Upper lobe of right lung (tissue), 1 donor: ENCODE data around the gene AIPL1. TPM values are rescaled to one million over a fixed set of nuclear protein-coding genes. Genes with fewer than 3 reads are reported as not detected.
"Not testable (repeated sequence)": the region's sequence is repeated elsewhere in the genome, so short reads cannot be mapped to it uniquely, and the experiment has no call there.

ENCODE experiments used
- ATAC-seq: fragments of 200-7000 bp; cut with Tn5 transposase; one replicate; pipeline ENCODE4 v1.9.1; 2020; ENCODE audit warnings: mild to moderate bottlenecking, moderate library complexity
- DNase-seq: peaks from one replicate; pipeline ENCODE4 v3.0.0-alpha.2; 2020
- H3K27ac ChIP-seq: fragments of 200-600 bp; one replicate; pipeline ENCODE4 v1.8.0; 2022
- H3K27me3 ChIP-seq: fragments of 200-600 bp; one replicate; pipeline ENCODE4 v1.8.0; 2022; ENCODE audit warnings: mild to moderate bottlenecking
- H3K36me3 ChIP-seq: fragments of 200-600 bp; one replicate; pipeline ENCODE4 v1.8.0; 2022
- H3K4me1 ChIP-seq: fragments of 200-600 bp; one replicate; pipeline ENCODE4 v1.8.0; 2022
- H3K4me3 ChIP-seq: fragments of 200-600 bp; one replicate; pipeline ENCODE4 v1.8.0; 2022; ENCODE audit warnings: mild to moderate bottlenecking
- H3K9me3 ChIP-seq: fragments of 200-600 bp; one replicate; pipeline ENCODE4 v1.8.0; 2022
- CTCF ChIP-seq: fragments of 200-600 bp; IDR thresholded peaks from one replicate; pipeline ENCODE4 v1.8.0; 2022; ENCODE audit warnings: antibody characterized with exemption
- intact Hi-C: fragments of 100-400 bp; cut with DNase I; formaldehyde crosslinking; loops from one replicate; pipeline ENCODE4 v1.11.0; 2022
- long read RNA-seq: library from polyadenylated mRNA; unstranded; transcript quantifications from one replicate; pipeline ENCODE4 v2.0.0, GENCODE V29; 2021
- total RNA-seq: library from RNA; stranded (reverse); fragmentation: NEBNext Ultra II Directional; extraction: Animal tissue kit (Norgen Biotek cat#: 25700); gene quantifications from one replicate; pipeline ENCODE4 v1.2.1, GENCODE V29; 2021
- donor health status: DM: no; HTN: yes; CAD: no; lungs with severe emphysema.

Gene AIPL1
- total RNA-seq, result not detected
- long read RNA-seq, result 0 reads

GRCh38 chr17:6435051-6435450 is at the start of gene AIPL1:
Gene AIPL1, minus strand, starts transcription at chr17:6435121. Its CDS starts 17 bp downstream, at chr17:6435104.
- ATAC-seq (no peak), DNase-seq (no peak)
- no peak for TF ChIP-seq CTCF
- no peaks in the 10 kb centered on the region for H3K36me3 ChIP-seq
- H3K27me3 ChIP-seq, result peaks cover 20% of the 10 kb centered on the region
- H3K4me1 ChIP-seq, result no peaks in the 10 kb centered on the region
- no peak within 1 kb of the TSS for H3K27ac ChIP-seq
- H3K9me3 ChIP-seq, result no peaks in the 10 kb centered on the region
- H3K4me3 ChIP-seq, result no peak within 1 kb of the TSS
- intact Hi-C loops, result no loop called here

- Histone ChIP-seq H3K36me3 (no peaks in the 10 kb centered on the region), H3K27me3 (no peaks in the 10 kb centered on the region), H3K4me3 (no peak overlapping the region), H3K4me1 (peaks cover 9% of the 10 kb centered on the region), H3K9me3 (no peaks in the 10 kb centered on the region), H3K27ac (no peak overlapping the region)
- intact Hi-C loops, result no loop called here
- ATAC-seq (no peak), DNase-seq (no peak)
- TF ChIP-seq CTCF, result no peak
These were observed 48.6 kb upstream of the AIPL1 start for GRCh38 chr17:6483507-6483906.

DNA sequence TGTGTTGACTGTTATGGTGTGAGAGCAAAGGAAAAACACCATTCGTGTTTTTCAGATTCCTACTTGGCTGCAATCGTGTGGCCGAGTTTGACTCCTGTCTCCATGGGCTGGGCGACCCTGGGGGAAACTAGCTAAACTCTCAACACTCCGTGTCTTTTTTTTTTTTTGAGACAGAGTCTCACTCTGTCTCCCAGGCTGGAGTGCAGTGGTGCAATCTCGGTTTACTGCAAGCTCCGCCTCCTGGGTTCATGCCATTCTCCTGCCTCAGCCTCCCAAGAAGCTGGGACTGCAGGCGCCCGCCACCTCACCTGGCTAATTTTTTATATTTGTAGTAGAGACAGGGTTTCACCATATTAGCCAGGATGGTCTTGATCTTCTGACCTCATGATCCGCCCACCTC is 47.9 kb upstream of the AIPL1 start:
- intact Hi-C loops, DNase-seq, H3K4me3 ChIP-seq, H3K27ac ChIP-seq, ATAC-seq, H3K27me3 ChIP-seq, H3K4me1 ChIP-seq, H3K36me3 ChIP-seq, H3K9me3 ChIP-seq: not testable (repeated sequence)

DNA sequence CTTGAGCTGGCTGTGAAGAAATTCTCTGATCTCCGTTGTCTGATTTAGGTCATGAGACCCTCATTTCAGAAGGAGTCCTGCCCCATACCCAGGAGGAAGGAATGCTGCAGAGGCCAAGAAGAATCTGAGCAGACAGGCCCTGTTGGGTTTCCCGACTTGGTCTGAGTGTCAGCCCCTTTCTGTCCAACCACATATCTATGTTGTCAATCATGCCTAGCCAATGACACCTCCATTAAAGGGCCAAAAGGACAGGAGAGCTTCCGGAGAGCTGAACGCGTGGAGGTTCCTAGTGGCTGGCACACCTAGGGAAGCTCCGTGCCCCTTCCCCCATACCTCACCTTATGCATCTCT is 47.2 kb upstream of the AIPL1 start:
- Histone ChIP-seq H3K4me1 (no peaks in the 10 kb centered on the region), H3K9me3 (no peaks in the 10 kb centered on the region), H3K27me3 (no peaks in the 10 kb centered on the region), H3K27ac (no peak overlapping the region), H3K36me3 (no peaks in the 10 kb centered on the region), H3K4me3 (no peak overlapping the region)
- DNase-seq (no peak), ATAC-seq (no peak)
- no peak for TF ChIP-seq CTCF
- intact Hi-C loops, result no loop called here

GRCh38 chr17:6480303-6480675 is 45.4 kb upstream of the AIPL1 start:
- H3K9me3 ChIP-seq, result no peaks in the 10 kb centered on the region
- intact Hi-C loops, result no loop called here

DNA sequence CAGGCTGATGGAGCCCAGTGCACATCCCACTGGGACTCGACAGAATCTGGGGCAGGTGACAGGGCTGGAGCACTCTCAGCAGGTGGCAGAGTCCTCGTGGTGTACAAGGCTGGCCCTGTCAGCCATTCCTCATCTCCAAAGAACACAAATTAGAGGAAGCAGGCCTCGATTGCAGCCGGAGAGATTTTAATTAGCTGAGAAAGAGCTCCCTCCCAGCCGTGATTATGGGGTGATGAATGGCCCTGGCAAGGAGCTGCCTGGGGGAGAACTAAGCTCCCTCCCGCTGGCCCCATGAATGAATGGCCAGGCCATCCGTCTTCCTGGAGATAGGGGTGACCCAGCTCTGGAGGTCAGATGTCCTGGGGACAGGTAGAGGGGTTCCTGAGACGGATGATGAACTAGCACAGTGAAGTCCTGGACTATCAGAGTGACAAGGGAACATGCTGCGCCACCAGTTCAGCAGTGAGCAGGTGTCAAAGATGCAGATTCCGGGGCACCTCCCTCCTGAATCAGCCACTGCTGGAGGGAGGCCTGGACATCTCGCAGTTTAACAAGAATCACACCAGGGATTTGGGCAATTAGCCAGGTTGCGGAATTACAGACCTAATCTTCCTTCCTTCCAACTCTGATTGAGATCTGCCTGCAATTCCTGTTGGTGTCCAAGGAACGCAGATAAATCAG is 44.8 kb upstream of the AIPL1 start:
- H3K9me3 ChIP-seq, result no peaks in the 10 kb centered on the region
- H3K4me1 ChIP-seq, result no peaks in the 10 kb centered on the region
- intact Hi-C loops, result no loop called here
- H3K27me3 ChIP-seq, result no peaks in the 10 kb centered on the region
- TF ChIP-seq CTCF, result no peak
- H3K4me3 ChIP-seq, result no peak overlapping the region
- no peak overlapping the region for H3K27ac ChIP-seq
- no peak for ATAC-seq
- no peaks in the 10 kb centered on the region for H3K36me3 ChIP-seq
- no peak for DNase-seq

More at GRCh38 chr17:6480303-6480675, 45.4 kb upstream of the AIPL1 start:
- Histone ChIP-seq H3K4me1 (no peaks in the 10 kb centered on the region), H3K27me3 (no peaks in the 10 kb centered on the region), H3K4me3 (no peak overlapping the region), H3K36me3 (no peaks in the 10 kb centered on the region), H3K27ac (no peak overlapping the region)
- no peak for TF ChIP-seq CTCF
- ATAC-seq (no peak), DNase-seq (no peak)
